NCI-H2227 (cell line): ENCODE results near the gene TRNT1.

Source experiments
- DNase-seq: peaks from one replicate; lab custom pipeline; 2025; ENCODE audit not compliant: unreplicated experiment; lab: John Stamatoyannopoulos, UW

Gene TRNT1

GRCh38 chr3:3177861-3178497, 51.2 kb downstream of the TRNT1 start:
- DNase-seq, result no peak

- DNase-seq, result no peak
Observed at GRCh38 chr3:3178498-3179328, 52.0 kb downstream of the TRNT1 start.

- DNase-seq, result peak; percentile 88
Observed at GRCh38 chr3:3179407-3180094, 52.8 kb downstream of the TRNT1 start, which contains the start of gene CRBN. Gene CRBN (minus strand): TSS chr3:3179691. CDS start chr3:3179687, 4 bp downstream.

- no peak for DNase-seq
Observed at GRCh38 chr3:3180456-3180855, 53.7 kb downstream of the TRNT1 start.

- DNase-seq, result no peak
Observed at GRCh38 chr3:3184876-3185275, 58.1 kb downstream of the TRNT1 start.

- DNase-seq, result no peak
Observed at GRCh38 chr3:3189102-3189727, 62.5 kb downstream of the TRNT1 start.

GRCh38 chr3:3189961-3190360, 63.2 kb downstream of the TRNT1 start:
- DNase-seq, result no peak

GRCh38 chr3:3191675-3192285, 65.0 kb downstream of the TRNT1 start:
- no peak for DNase-seq

GRCh38 chr3:3192286-3192675, 65.5 kb downstream of the TRNT1 start:
- no peak for DNase-seq

- DNase-seq, result no peak
Observed at GRCh38 chr3:3194861-3195260, 68.1 kb downstream of the TRNT1 start.

GRCh38 chr3:3196148-3196861, 69.6 kb downstream of the TRNT1 start:
- no peak for DNase-seq
